GM12891 (cell line): Measurements from ENCODE around the gene NOC4L.

Experiments
- POLR2A ChIP-seq: IDR thresholded peaks from 2 replicates; pipeline ENCODE4 v1.6.1; 2011; ENCODE audit warnings: low read depth, low read length, control low read depth
- POLR2AphosphoS5 ChIP-seq: IDR thresholded peaks from 2 replicates; pipeline ENCODE4 v1.6.1; 2011; ENCODE audit warnings: low read depth, low read length, control low read depth
- TAF1 ChIP-seq: IDR thresholded peaks from 2 replicates; pipeline ENCODE4 v1.6.1; 2011; ENCODE audit warnings: low read depth, low read length, control low read depth

DNA sequence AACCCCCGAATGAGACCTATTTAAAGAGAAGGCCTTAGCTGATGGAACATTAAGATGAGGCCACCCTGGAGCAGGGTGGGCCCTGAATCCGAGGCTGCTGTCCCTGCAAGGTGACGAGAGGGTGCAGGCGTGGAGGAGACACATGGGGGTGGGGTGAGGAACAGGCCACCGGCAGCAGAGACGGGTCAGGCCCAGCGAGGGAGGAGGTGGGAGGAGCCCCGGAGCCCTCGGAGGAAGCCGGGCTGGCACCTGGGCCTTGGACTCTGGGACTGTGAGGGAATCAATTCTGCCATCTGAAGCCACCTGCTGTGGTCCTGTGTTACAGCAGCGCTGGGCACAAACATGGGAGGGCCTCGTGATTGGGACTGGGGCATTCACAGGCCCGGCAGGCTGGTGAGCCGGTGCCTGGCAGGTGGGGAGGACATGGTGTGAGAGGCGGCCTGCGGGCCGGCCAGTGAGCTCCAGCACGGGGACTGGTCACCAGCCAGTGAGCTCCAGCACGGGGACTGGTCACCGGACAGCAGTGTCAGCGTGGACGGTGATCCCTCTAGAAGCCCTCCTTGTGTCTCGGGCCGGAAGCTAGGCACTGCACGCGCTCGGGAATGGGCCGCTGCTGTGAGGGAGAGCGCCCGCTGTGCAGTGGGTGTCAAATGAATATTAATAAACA is 46.7 kb downstream of the NOC4L start:
- TF ChIP-seq POLR2A (no peak), POLR2AphosphoS5 (no peak), TAF1 (no peak)
